H1 (cell line): ENCODE data around the gene NCOA1. TPM values are rescaled to one million over a fixed set of nuclear protein-coding genes. Genes with fewer than 3 reads are reported as not detected.

ENCODE experiments used
- CTCF ChIP-seq, 3 experiments: IDR thresholded peaks; 1 replicate in 2 of 3; 2 replicates in 1 of 3; pipeline versions ENCODE4 v1.5.1 to v1.6.1; 2011; ENCODE audit warnings: low read length in 3 of 3, mild to moderate bottlenecking in 3 of 3, inconsistent platforms in 2 of 3, low read depth in 1 of 3, moderate library complexity in 1 of 3; ENCODE audit not compliant: insufficient read depth in 1 of 3; ENCODE audit errors: control extremely low read depth in 1 of 3
- FOSL1 ChIP-seq: IDR thresholded peaks from 2 replicates; pipeline ENCODE4 v1.6.1; 2011; ENCODE audit warnings: mild to moderate bottlenecking, low read depth, low read length, moderate library complexity; ENCODE audit not compliant: insufficient read depth
- JUN ChIP-seq: IDR thresholded peaks from 2 replicates; pipeline ENCODE4 v1.6.1; 2011; ENCODE audit warnings: low read depth, mild to moderate bottlenecking, improper control_type of control experiment, low read length
- MAX ChIP-seq: IDR thresholded peaks from 2 replicates; pipeline ENCODE4 v1.6.1; 2012; ENCODE audit warnings: inconsistent platforms
- NANOG ChIP-seq: IDR thresholded peaks from 2 replicates; pipeline ENCODE4 v1.6.1; 2011; ENCODE audit warnings: low read length, low read depth, mild to moderate bottlenecking, inconsistent platforms; ENCODE audit not compliant: insufficient read depth, poor library complexity, severe bottlenecking
- SP4 ChIP-seq: IDR thresholded peaks from 2 replicates; pipeline ENCODE4 v1.6.1; 2012; ENCODE audit warnings: low read length, inconsistent platforms
- polyA plus RNA-seq, 7 experiments: library from polyadenylated mRNA; depleted of rRNA in 3 of 7; stranded (reverse) in 5 of 7; unstranded in 2 of 7; fragments of >200 nt in 5 of 7; fragments of 200-250 nt in 2 of 7; gene quantifications; 1 replicate in 5 of 7; 2 replicates in 1 of 7; 4 replicates in 1 of 7; pipeline versions ENCODE4 v1.2.1 to v1.2.3, GENCODE V29; 2011 to 2013; ENCODE audit warnings: missing spikeins in 2 of 7, mixed read lengths in 2 of 7
- total RNA-seq: library from RNA; stranded (reverse); fragmentation: NEBNext Ultra II Directional; extraction: Animal tissue kit (Norgen Biotek cat#: 25700); gene quantifications from 2 replicates; pipeline ENCODE4 v1.2.1, GENCODE V29; 2021

The NCOA1 gene
- total and polyA plus RNA-seq, 2 of the 8 experiments (the other 6 are each of a cell fraction or from before 2014, with no cell fraction given), result 12.8 to 17.9 TPM

- TF ChIP-seq CTCF (IDR thresholded peaks at IDR 0.05; ENCODE audit: control extremely low read depth in 1 of 3, insufficient read depth in 1 of 3, low read depth in 1 of 3, low read length in 3 of 3), result no peak
- no peak for TF ChIP-seq JUN
- no peak for TF ChIP-seq NANOG
- no peak for TF ChIP-seq SP4
- no peak for TF ChIP-seq MAX
- no peak for TF ChIP-seq FOSL1
- TF ChIP-seq, all 59 proteins: peak for 0
Measured at GRCh38 chr2:24658531-24659202, 167.6 kb downstream of the NCOA1 start (continued).
